Keratinocyte (primary cell): Measurements from ENCODE around the gene RAB3D. TPM values are rescaled to one million over a fixed set of nuclear protein-coding genes. Genes with fewer than 3 reads are reported as not detected.

Experiments
- DNase-seq: peaks from one replicate; pipeline ENCODE4 v3.0.0-alpha.2; 2011; ENCODE audit warnings: low read depth, missing footprints, low spot score
- FAIRE-seq: peaks from 2 replicates; lab custom pipeline; 2011; peaks lifted over from hg19 to GRCh38; lab: Jason Lieb, UNC
- H2AFZ ChIP-seq: 2 replicates; pipeline ENCODE4 v1.6.0; 2012; ENCODE audit warnings: low read length, control low read depth, inconsistent platforms; ENCODE audit not compliant: control insufficient read depth
- H3K27ac ChIP-seq: 2 replicates; pipeline ENCODE4 v1.5.1; 2011; ENCODE audit warnings: low read length; ENCODE audit not compliant: control insufficient read depth, insufficient read depth
- H3K27me3 ChIP-seq: 3 replicates; pipeline ENCODE4 v1.6.0; 2011; ENCODE audit warnings: low read length; ENCODE audit not compliant: control insufficient read depth, insufficient read depth; ENCODE audit errors: extremely low read depth
- H3K36me3 ChIP-seq, 2 experiments: 2 replicates in 1 of 2; 3 replicates in 1 of 2; pipeline ENCODE4 v1.5.1; 2011; ENCODE audit warnings: low read length in 2 of 2, mild to moderate bottlenecking in 1 of 2; ENCODE audit not compliant: control insufficient read depth in 2 of 2, insufficient read depth in 2 of 2; ENCODE audit errors: extremely low read depth in 1 of 2
- H3K4me1 ChIP-seq: 3 replicates; pipeline ENCODE4 v1.5.1; 2011; ENCODE audit warnings: low read length; ENCODE audit not compliant: control insufficient read depth, insufficient read depth; ENCODE audit errors: extremely low read depth
- H3K4me2 ChIP-seq: 3 replicates; pipeline ENCODE4 v1.6.0; 2011; ENCODE audit warnings: low read depth, low read length; ENCODE audit not compliant: control insufficient read depth, insufficient read depth; ENCODE audit errors: extremely low read depth
- H3K4me3 ChIP-seq, 3 experiments: fragments of 200-600 bp in 1 of 3; sonication (generic) in 1 of 3; 2 replicates in 2 of 3; 3 replicates in 1 of 3; pipeline ENCODE4 v1.5.1; 2011 to 2016; ENCODE audit warnings: low read length in 3 of 3, mild to moderate bottlenecking in 3 of 3, control low read depth in 2 of 3, inconsistent platforms in 1 of 3, low read depth in 1 of 3, mixed read lengths in 1 of 3, mixed run types in 1 of 3, moderate library complexity in 1 of 3; ENCODE audit not compliant: control insufficient read depth in 2 of 3, insufficient read depth in 2 of 3; ENCODE audit errors: extremely low read depth in 1 of 3
- H3K79me2 ChIP-seq: 2 replicates; pipeline ENCODE4 v1.6.0; 2012; ENCODE audit warnings: low read length; ENCODE audit not compliant: control insufficient read depth, insufficient read depth
- H3K9ac ChIP-seq: 3 replicates; pipeline ENCODE4 v1.6.0; 2011; ENCODE audit warnings: low read length; ENCODE audit not compliant: control insufficient read depth, insufficient read depth; ENCODE audit errors: extremely low read depth
- H3K9me1 ChIP-seq: 3 replicates; pipeline ENCODE4 v1.6.0; 2011; ENCODE audit warnings: low read length; ENCODE audit not compliant: control insufficient read depth, insufficient read depth; ENCODE audit errors: extremely low read depth
- H3K9me3 ChIP-seq: 2 replicates; pipeline ENCODE4 v1.5.1; 2012; ENCODE audit warnings: low read depth, low read length; ENCODE audit not compliant: control insufficient read depth
- H4K20me1 ChIP-seq: 3 replicates; pipeline ENCODE4 v1.6.0; 2011; ENCODE audit warnings: low read length; ENCODE audit not compliant: control insufficient read depth, insufficient read depth; ENCODE audit errors: extremely low read depth
- EZH2 ChIP-seq: IDR thresholded peaks from one replicate; pipeline ENCODE4 v1.6.1; 2012; ENCODE audit warnings: inconsistent platforms, mild to moderate bottlenecking, low read length, moderate library complexity
- dilution Hi-C: fragments of 300-500 bp; cut with MboI; formaldehyde crosslinking; loops from one replicate; pipeline ENCODE4 v1.7.0; 2020; ENCODE audit warnings: low sequenced_read_pairs; ENCODE audit not compliant: extremely low pct_ligation_motif_present
- polyA plus RNA-seq, 5 experiments: library from polyadenylated mRNA; depleted of rRNA in 3 of 5; stranded (reverse) in 3 of 5; stranded (forward) in 1 of 5; unstranded in 1 of 5; fragments of >200 nt; gene quantifications; 1 replicate in 1 of 5; 2 replicates in 3 of 5; 3 replicates in 1 of 5; pipeline versions ENCODE4 v1.2.1 to v1.2.3, GENCODE V29; 2011 to 2012; ENCODE audit warnings: missing spikeins in 2 of 5, low read depth in 1 of 5, low replicate concordance in 1 of 5
- TF ChIP-seq, protein P1 (sequence below), 3 experiments: IDR thresholded peaks in 1 of 3; conservative IDR thresholded peaks in 1 of 3; optimal IDR thresholded peaks in 1 of 3; 2 replicates in 2 of 3; 3 replicates in 1 of 3; pipeline versions ENCODE3 to v1.5.1; 2011; ENCODE audit warnings: low read length in 3 of 3, mild to moderate bottlenecking in 3 of 3, moderate library complexity in 2 of 3, control low read depth in 1 of 3, inconsistent platforms in 1 of 3; ENCODE audit not compliant: insufficient read depth in 2 of 3; ENCODE audit errors: extremely low read depth in 1 of 3

The RAB3D gene
- polyA plus RNA-seq, 1 donor (not counting 4 experiments of a cell fraction or from before 2014, with no cell fraction given): 63.1 TPM

DNA sequence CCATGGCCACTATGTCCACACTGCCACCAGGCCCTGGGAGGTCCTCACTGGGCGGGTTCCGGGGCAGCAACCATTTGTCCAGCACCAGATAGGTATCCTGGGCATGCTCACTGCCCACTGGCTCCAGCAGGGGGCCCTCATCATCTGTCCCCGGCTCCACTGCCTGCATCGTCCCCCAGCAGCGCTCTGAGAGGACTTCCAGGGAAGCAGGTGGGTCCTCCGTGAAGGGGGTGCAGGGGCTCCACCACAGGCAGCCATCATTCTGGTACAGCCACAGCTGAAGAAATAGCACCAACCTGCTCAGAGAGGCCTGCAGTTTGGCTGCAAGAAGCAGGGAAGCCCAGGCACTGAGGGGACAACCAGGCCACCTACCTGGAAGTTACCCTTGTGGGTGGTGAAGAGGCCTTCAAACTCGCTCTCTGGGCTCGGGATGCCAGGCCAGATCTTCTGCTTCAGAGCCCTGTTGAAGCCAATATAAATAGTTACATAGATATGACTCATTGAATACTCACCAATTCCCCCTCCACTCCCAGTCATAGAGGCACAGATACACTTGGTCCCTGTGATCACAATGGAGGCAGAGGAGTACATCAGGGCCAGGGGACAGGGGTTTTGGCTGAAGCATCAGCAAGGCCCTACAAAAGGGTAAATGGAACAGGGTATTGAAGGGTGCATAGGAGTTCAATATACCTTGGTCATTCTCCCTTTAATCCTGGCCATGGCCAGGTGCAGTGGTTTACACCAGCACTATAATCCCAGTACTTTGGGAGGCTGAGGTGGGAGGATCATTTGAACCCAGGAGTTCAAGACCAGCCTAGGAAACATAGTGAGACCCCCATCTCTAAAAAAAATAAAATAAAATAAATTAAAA is 39.1 kb upstream of the RAB3D start:
- H4K20me1 ChIP-seq: no peaks in the 10 kb centered on the region
- no peak overlapping the region for H2AFZ ChIP-seq
- H3K36me3 ChIP-seq: no peaks in the 10 kb centered on the region
- dilution Hi-C loops: no loop called here
- TF ChIP-seq EZH2: no peak
- TF ChIP-seq, protein P1, sequence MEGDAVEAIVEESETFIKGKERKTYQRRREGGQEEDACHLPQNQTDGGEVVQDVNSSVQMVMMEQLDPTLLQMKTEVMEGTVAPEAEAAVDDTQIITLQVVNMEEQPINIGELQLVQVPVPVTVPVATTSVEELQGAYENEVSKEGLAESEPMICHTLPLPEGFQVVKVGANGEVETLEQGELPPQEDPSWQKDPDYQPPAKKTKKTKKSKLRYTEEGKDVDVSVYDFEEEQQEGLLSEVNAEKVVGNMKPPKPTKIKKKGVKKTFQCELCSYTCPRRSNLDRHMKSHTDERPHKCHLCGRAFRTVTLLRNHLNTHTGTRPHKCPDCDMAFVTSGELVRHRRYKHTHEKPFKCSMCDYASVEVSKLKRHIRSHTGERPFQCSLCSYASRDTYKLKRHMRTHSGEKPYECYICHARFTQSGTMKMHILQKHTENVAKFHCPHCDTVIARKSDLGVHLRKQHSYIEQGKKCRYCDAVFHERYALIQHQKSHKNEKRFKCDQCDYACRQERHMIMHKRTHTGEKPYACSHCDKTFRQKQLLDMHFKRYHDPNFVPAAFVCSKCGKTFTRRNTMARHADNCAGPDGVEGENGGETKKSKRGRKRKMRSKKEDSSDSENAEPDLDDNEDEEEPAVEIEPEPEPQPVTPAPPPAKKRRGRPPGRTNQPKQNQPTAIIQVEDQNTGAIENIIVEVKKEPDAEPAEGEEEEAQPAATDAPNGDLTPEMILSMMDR (optimal IDR thresholded peaks at IDR 0.05 in 1 of 3, IDR thresholded peaks at IDR 0.05 in 1 of 3, conservative IDR thresholded peaks at IDR 0.05 in 1 of 3; ENCODE audit: extremely low read depth in 1 of 3, insufficient read depth in 2 of 3, low read length in 3 of 3): peak; percentile 15 to 32 (median 21)
- H3K4me1 ChIP-seq: peaks cover 56% of the 10 kb centered on the region
- H3K27me3 ChIP-seq: peaks cover 9% of the 10 kb centered on the region
- DNase-seq (no peak), FAIRE-seq (no peak)
- H3K9ac ChIP-seq: peak overlapping the region; percentile 14
- peaks cover 7% of the 10 kb centered on the region for H3K9me1 ChIP-seq
- H3K79me2 ChIP-seq: peaks cover 4% of the 10 kb centered on the region
- H3K9me3 ChIP-seq: no peaks in the 10 kb centered on the region
- H3K27ac ChIP-seq: peak overlapping the region; percentile 37
- H3K4me2 ChIP-seq: peak overlapping the region; percentile 58
- peak overlapping the region in 1 of 3 experiments; percentile 41 for H3K4me3 ChIP-seq

DNA sequence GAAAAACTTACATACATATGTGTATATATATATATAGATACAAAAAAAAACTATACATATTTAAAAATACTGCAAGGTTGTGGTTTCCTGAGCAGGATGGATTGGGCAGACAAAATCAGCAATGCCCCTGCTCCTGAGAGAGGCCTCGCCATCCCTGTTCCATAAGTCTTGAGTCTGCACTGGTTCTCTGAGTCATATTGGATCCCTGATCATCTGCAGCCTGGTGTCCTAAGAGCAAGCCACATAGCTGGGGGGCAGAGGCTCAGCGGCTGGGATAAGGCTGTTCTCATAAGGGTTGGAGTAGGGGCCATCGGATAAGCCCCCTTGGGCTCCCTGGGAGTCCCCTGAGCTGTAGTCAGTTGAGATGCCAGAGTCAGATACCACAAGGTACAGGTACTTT is 38.3 kb upstream of the RAB3D start:
- TF ChIP-seq EZH2: no peak
- TF ChIP-seq, protein P1 (optimal IDR thresholded peaks at IDR 0.05 in 1 of 3, IDR thresholded peaks at IDR 0.05 in 1 of 3, conservative IDR thresholded peaks at IDR 0.05 in 1 of 3; ENCODE audit: extremely low read depth in 1 of 3, insufficient read depth in 2 of 3, low read length in 3 of 3): no peak
- FAIRE-seq: no peak
- no peaks in the 10 kb centered on the region for H4K20me1 ChIP-seq
- H3K4me2 ChIP-seq: peak overlapping the region; percentile 4
- H3K4me3 ChIP-seq: no peak overlapping the region
- H3K36me3 ChIP-seq: no peaks in the 10 kb centered on the region
- H3K27ac ChIP-seq: peak overlapping the region; percentile 37
- peaks cover 3% of the 10 kb centered on the region for H3K27me3 ChIP-seq
- H3K9ac ChIP-seq: peak overlapping the region; percentile 14
- no peak for DNase-seq
- dilution Hi-C loops: no loop called here
- H3K79me2 ChIP-seq: peaks cover 4% of the 10 kb centered on the region
- H3K9me3 ChIP-seq: no peaks in the 10 kb centered on the region
- H3K9me1 ChIP-seq: peaks cover 7% of the 10 kb centered on the region
- H3K4me1 ChIP-seq: peaks cover 52% of the 10 kb centered on the region
- no peak overlapping the region for H2AFZ ChIP-seq
